ENCODE results near the gene FBXL7.

GRCh38 chr5:15715535-15715934, 215.6 kb downstream of the FBXL7 start:
- no peak for TF ChIP-seq CTCF (IDR thresholded peaks at IDR 0.05)
- TF ChIP-seq POLR2A (IDR thresholded peaks at IDR 0.05): no peak
- TF ChIP-seq POLR2AphosphoS5 (IDR thresholded peaks at IDR 0.05): no peak
- no peak for TF ChIP-seq EP300 (IDR thresholded peaks at IDR 0.05)

All from suprapubic skin (tissue), 4 donors.